HG03064 (cell line): ENCODE measurements around the gene PGBD5.

Experiments used
- ATAC-seq: cut with Tn5 transposase; IDR thresholded peaks from one replicate; pipeline ENCODE4 v1.9.1; 2021; ENCODE audit warnings: low read depth; ENCODE audit not compliant: unreplicated experiment

Gene PGBD5

DNA sequence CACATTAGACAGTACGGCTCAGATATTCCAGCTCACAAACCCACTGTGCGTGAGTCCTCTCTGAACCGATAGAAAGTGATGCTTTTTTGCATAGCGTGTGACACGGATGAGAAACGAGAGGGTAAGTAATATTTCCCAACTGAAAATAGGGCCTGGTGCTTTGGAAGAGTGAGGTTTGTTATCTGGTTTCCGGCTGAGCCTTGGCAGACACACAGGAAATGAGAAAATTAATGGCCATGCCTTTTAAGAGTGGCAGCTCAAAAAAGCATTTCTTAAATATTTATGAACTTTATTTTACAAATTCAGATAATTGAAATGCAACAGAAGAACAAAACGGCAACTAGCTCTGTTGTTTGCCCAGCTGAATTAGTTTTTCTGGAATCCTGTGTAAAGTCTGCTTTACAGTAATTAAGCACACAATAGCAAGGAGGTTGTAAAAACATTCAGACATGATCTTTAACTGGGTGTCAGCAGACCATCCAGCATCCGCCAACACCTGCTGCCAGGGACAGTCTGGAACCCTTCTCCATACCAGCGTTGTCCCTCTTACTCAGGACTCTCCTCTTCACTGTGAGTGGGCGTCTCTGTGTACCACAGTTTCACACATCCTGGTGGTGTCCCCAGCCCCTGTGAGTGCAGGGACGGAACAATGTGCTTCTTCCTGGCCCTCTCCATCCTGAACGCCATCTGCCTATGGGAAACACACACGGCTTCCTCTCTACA lies 155.4 kb downstream of the PGBD5 start:
- peak; percentile 70 for ATAC-seq

DNA sequence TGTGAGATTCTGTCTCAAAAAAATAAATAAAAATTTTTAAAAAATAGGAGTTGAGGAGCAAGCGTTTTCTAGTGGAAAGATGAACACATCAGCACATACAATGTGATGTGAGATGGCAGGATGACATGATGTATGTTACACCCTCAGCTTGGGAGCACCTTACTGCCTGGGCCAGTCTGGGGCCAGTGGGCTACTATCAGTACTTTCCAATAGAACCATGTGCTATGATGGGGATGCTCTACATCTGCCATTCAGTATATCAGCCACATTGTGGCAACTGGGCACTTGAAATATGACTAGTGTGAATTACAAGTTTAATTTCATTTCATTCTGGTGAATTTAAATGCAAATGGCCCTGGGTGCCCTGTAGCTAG lies 156.0 kb downstream of the PGBD5 start:
- ATAC-seq: no peak

DNA sequence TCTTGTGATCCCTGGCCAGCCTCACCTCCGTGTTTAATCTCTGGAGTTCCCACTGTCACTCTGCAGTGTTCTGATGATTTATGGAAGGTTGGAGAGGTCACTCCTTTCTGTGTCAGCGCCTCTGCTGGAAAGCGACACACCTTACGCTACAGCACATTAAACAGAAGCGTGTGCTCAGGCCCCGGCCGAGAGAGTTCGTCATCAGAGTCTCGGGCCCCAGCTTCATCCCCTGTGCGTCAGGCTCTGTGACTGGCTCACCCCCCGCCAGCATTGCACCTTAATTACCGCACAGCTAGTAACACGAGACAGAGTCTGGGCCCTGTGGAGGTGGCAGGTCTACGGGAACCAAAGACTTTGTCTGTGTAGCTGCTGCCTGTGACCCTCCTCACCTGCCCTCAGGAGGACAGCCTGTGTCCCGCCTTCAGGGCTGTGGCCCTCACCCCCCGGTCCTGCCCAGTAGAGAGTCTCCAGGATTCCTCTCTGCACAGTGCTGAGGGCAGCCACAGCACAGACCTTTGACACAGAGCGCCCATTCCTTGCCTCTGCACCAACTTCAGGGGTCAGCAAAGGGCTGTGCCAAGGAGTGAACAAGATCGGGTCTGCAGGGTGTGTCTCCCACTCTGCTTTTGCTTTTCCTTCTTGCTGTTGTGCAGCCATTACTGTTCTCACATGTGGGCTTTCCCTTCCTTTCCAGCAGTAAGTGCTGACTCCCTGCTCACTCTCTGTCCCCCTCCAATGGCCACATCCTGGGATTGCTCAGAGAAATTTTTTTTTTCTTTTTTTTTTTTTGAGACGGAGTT lies 157.6 kb downstream of the PGBD5 start:
- no peak for ATAC-seq

DNA sequence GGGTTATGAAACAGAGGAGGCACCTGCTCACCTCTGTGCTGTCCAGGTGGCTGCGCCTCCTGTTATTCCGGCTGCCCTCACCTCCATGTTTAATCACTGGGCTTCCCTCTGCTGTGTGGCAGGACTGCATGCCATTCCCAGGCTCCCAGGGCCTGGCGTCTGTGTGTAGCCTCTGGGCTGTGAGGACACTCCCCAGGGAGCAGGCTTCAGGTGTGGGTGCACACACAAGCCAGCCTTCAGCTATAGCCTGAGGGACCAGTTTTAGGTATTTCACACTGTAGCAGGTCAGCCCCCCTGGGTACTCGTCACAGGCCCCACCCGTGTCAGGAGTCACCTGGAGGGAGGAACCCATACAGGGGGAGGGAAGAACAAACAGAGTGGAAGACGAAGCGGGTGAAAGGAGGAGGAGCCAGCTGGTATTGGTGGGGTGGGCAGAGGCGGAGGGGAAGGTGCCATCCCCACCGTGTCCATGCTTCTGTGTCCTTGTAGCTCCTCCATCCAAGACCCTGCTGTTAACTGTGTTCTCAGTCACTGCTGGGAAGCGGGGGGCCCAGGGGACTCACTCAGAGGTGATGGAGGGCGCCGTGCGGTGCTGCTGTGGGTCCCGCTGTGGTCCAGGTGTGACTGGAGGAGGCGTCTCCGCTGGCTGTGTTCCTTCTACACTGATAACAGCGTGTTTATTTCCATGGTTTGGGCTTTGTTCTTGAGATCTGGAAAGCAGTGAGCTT lies 158.6 kb downstream of the PGBD5 start:
- ATAC-seq: no peak

DNA sequence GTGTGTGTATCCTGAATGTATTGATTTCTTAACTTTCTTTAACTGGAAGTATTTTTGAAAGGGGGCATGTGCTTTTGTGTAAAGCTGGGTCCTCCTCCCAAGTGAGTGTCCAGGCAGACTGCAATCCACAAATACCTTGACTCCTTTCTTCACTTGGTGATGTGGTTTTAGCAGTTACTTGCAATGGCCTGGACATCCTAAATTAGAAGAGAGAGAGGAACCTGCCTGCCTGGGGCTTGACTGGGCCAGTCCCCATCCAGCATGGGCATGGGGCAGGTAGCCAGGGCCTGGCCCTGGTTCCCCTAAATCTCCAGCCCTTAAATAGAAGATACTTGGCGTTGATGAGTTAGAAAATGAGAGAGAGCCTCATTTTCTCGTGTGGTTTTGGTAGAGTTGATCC lies 159.7 kb downstream of the PGBD5 start:
- no peak for ATAC-seq

DNA sequence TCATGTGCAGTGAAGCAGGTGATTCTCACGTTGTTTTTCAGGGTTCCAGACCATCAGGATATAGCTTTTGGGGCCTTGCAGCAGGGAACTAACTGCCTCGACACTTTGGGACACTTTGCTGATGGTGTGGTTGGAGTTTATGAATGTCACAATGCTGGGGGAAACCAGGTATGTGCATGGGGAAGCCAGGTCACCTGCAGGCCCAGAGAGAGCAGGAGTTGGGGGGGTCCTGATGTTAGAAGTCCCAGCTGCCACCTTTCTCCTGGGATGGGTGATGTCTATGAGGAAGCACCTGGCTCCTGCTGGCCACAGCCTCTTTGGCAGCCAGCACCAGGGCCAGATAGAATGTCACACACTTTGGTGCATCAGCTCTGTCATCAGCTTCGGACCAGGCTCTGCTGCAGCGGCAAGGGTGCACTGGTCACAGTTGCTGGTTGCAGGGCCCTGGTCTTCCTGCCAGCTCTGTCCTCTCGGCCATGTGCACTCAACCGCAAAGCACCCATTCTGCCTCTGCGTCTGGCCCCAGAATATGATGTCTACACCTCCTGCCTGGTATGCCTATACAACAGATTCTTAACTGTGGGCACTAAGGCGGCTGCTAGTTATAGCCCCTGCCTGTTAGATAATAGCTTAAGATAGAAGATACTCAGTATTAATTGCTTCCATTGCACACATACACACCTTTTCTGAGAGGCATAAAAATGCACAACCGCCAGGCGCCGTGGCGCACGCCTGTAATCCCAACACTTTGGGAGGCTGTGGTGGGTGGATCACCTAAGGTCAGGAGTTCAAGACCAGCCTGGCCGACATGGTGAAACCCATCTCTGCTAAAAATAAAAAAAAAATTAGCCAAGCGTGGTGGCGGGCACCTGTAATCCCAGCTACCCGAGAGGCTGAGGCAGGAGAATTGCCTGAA lies 160.7 kb downstream of the PGBD5 start:
- ATAC-seq: no peak
